ENCODE results near the gene C9orf57. TPM values are rescaled to one million over a fixed set of nuclear protein-coding genes. Genes with fewer than 3 reads are reported as not detected.

Gene C9orf57
- total RNA-seq, 2 experiments from 2014 or later: not detected

Other genes with a start within 250 kb of the C9orf57 start
- 10 to 100 TPM; 14.8 to 15.5 TPM for gene ABHD17B, start 149.4 kb downstream of the C9orf57 start, total RNA-seq
- gene C9orf85, start 149.0 kb downstream of the C9orf57 start, total RNA-seq: 10 to 100 TPM; 13.1 to 13.2 TPM
- not detected for gene GDA, start 88.8 kb upstream of the C9orf57 start, total RNA-seq